Stomach (tissue), 9 donors: Measurements from ENCODE around the gene SRPRB. TPM values are rescaled to one million over a fixed set of nuclear protein-coding genes. Genes with fewer than 3 reads are reported as not detected.

Experiments
- DNase-seq, 2 donors: peaks; one replicate each; pipeline versions ENCODE4 v3.0.0 to v3.0.0-alpha.2; 2013 to 2019
- H3K27ac ChIP-seq, 5 donors: fragments of 200-600 bp in 4 of 5; sonication (generic) in 4 of 5; one replicate each; pipeline ENCODE4 v1.5.1; 2013 to 2019; ENCODE audit warnings: mild to moderate bottlenecking in 1 of 5, moderate library complexity in 1 of 5
- H3K27me3 ChIP-seq, 3 donors: fragments of 200-600 bp; sonication (generic); one replicate each; pipeline ENCODE4 v1.5.1; 2017 to 2019; ENCODE audit warnings: mixed run types in 1 of 3
- H3K36me3 ChIP-seq, 4 donors: fragments of 200-600 bp; sonication (generic); 1 replicate in 3 of 4; 2 replicates in 1 of 4; pipeline ENCODE4 v1.5.1; 2016 to 2019
- H3K4me1 ChIP-seq, 4 donors: fragments of 200-600 bp; sonication (generic); one replicate each; pipeline ENCODE4 v1.5.1; 2016 to 2019
- H3K4me3 ChIP-seq, 4 donors: fragments of 200-600 bp; sonication (generic) in 3 of 4; one replicate each; pipeline ENCODE4 v1.5.1; 2016 to 2019; ENCODE audit warnings: mild to moderate bottlenecking in 1 of 4
- H3K9me3 ChIP-seq, 4 donors: fragments of 200-600 bp; sonication (generic); one replicate each; pipeline ENCODE4 v1.5.1; 2016 to 2019
- CTCF ChIP-seq, 7 experiments: fragments of 450-650 bp in 4 of 7; fragments of 200-600 bp in 3 of 7; sonication (generic) in 3 of 7; IDR thresholded peaks; one replicate each; pipeline ENCODE4 v1.5.1; 2016 to 2019; ENCODE audit warnings: antibody characterized with exemption in 7 of 7, control low read depth in 2 of 7, mild to moderate bottlenecking in 1 of 7
- EP300 ChIP-seq: sonication (generic); formaldehyde crosslinking; IDR thresholded peaks from one replicate; pipeline ENCODE4 v1.6.1; 2017; ENCODE audit warnings: antibody characterized with exemption
- POLR2A ChIP-seq, 4 donors: fragments of 450-650 bp; IDR thresholded peaks; one replicate each; pipeline ENCODE4 v1.6.1; 2016; ENCODE audit warnings: antibody characterized with exemption in 4 of 4, control low read depth in 2 of 4, mild to moderate bottlenecking in 1 of 4, moderate library complexity in 1 of 4
- POLR2AphosphoS5 ChIP-seq, 3 donors: sonication (generic); formaldehyde crosslinking; IDR thresholded peaks; one replicate each; pipeline ENCODE4 v1.6.1; 2016; ENCODE audit warnings: antibody characterized with exemption in 3 of 3
- WGBS, 5 donors: extraction: QIAGEN DNeasy Blood & Tissue Kit in 3 of 5; methylation state at CpG; one replicate each; pipeline versions ENCODE4 v1.1.5 to v1.1.7; 2013 to 2018; 5-methylcytosine and 5-hydroxymethylcytosine counted together
- intact Hi-C: fragments of 100-400 bp; cut with DNase I; formaldehyde crosslinking; loops from one replicate; pipeline ENCODE4 v1.15.1; 2023; ENCODE audit warnings: low total_unique reads
- polyA plus RNA-seq, 3 donors: library from polyadenylated mRNA; stranded (reverse); fragments of 200-250 nt; gene quantifications; one replicate each; pipeline ENCODE4 v1.2.3, GENCODE V29; 2013
- total RNA-seq, 5 donors: library from RNA; depleted of rRNA; stranded (reverse); fragments of >200 nt; gene quantifications; one replicate each; pipeline versions ENCODE4 v1.1.0 to v1.2.3, GENCODE V29; 2014 to 2016
- donor health status: healthy with polysubstance abuse.
- donor health status: Bipolar disorder and iron deficiency.
- donor health status: healthy.

The SRPRB gene
- total and polyA plus RNA-seq, 8 donors: 5.3 to 54.9 (median 18.2) TPM

- no peaks in the 10 kb centered on the region for H3K27me3 ChIP-seq
- H3K9me3 ChIP-seq: no peaks in the 10 kb centered on the region
- TF ChIP-seq POLR2AphosphoS5 (IDR thresholded peaks at IDR 0.05) (no peak), EP300 (no peak), POLR2A (IDR thresholded peaks at IDR 0.05) (no peak), CTCF (IDR thresholded peaks at IDR 0.05) (no peak)
- no peaks in the 10 kb centered on the region for H3K4me1 ChIP-seq
- H3K36me3 ChIP-seq: peaks cover 0 to 13% (median 5%) of the 10 kb centered on the region in 4 donors
- intact Hi-C loops: no loop called here
- no peak overlapping the region for H3K4me3 ChIP-seq
- H3K27ac ChIP-seq: no peak overlapping the region
- DNase-seq: no peak
- 84 to 100% (median 88%) methylated on average over 1 to 5 of the region's 5 CpGs for WGBS, 5 donors
Measured at GRCh38 chr3:133833267-133833666, 27.7 kb downstream of the SRPRB start.

- H3K9me3 ChIP-seq: no peaks in the 10 kb centered on the region
- no peak for TF ChIP-seq EP300
- no peak for TF ChIP-seq POLR2AphosphoS5 (IDR thresholded peaks at IDR 0.05)
- no peak for TF ChIP-seq CTCF (IDR thresholded peaks at IDR 0.05)
- TF ChIP-seq POLR2A (IDR thresholded peaks at IDR 0.05): no peak
- WGBS, 5 donors: 88 to 90% (median 89%) methylated on average over 13 of the region's 13 CpGs
- no peaks in the 10 kb centered on the region for H3K27me3 ChIP-seq
- intact Hi-C loops: no loop called here
- H3K27ac ChIP-seq: no peak overlapping the region
- DNase-seq: no peak
- H3K36me3 ChIP-seq: peaks cover 0 to 19% (median 9%) of the 10 kb centered on the region in 4 donors
- H3K4me3 ChIP-seq: no peak overlapping the region
- H3K4me1 ChIP-seq: no peaks in the 10 kb centered on the region
Measured at GRCh38 chr3:133833880-133834620, 28.4 kb downstream of the SRPRB start.

- peaks cover 0 to 26% (median 11%) of the 10 kb centered on the region in 4 donors for H3K36me3 ChIP-seq
- DNase-seq: no peak
- no peaks in the 10 kb centered on the region for H3K27me3 ChIP-seq
- no peaks in the 10 kb centered on the region for H3K4me1 ChIP-seq
- 90 to 94% (median 92%) methylated on average over 14 of the region's 14 CpGs for WGBS, 5 donors
- TF ChIP-seq EP300: no peak
- no peak for TF ChIP-seq CTCF (IDR thresholded peaks at IDR 0.05)
- TF ChIP-seq POLR2A (IDR thresholded peaks at IDR 0.05): no peak
- TF ChIP-seq POLR2AphosphoS5 (IDR thresholded peaks at IDR 0.05): no peak
- H3K27ac ChIP-seq: no peak overlapping the region
- intact Hi-C loops: no loop called here
- H3K9me3 ChIP-seq: no peaks in the 10 kb centered on the region
- no peak overlapping the region for H3K4me3 ChIP-seq
Measured at GRCh38 chr3:133834621-133835417, 29.2 kb downstream of the SRPRB start.

GRCh38 chr3:133835418-133835743, 29.8 kb downstream of the SRPRB start:
- H3K9me3 ChIP-seq: no peaks in the 10 kb centered on the region
- no peaks in the 10 kb centered on the region for H3K4me1 ChIP-seq
- H3K36me3 ChIP-seq: peaks cover 0 to 31% (median 11%) of the 10 kb centered on the region in 4 donors
- no peak for DNase-seq
- WGBS, 5 donors: 88 to 92% (median 89%) methylated on average over 3 of the region's 3 CpGs
- H3K27me3 ChIP-seq: no peaks in the 10 kb centered on the region
- TF ChIP-seq CTCF (IDR thresholded peaks at IDR 0.05): no peak
- no peak for TF ChIP-seq POLR2A (IDR thresholded peaks at IDR 0.05)
- no peak overlapping the region for H3K4me3 ChIP-seq
- H3K27ac ChIP-seq: no peak overlapping the region
- intact Hi-C loops: no loop called here
